Measurements from ENCODE around the gene DAND5.
A peak's percentile ranks its signal among the peaks of the same experiment; 100 is the strongest.

DAND5 gene

DNA sequence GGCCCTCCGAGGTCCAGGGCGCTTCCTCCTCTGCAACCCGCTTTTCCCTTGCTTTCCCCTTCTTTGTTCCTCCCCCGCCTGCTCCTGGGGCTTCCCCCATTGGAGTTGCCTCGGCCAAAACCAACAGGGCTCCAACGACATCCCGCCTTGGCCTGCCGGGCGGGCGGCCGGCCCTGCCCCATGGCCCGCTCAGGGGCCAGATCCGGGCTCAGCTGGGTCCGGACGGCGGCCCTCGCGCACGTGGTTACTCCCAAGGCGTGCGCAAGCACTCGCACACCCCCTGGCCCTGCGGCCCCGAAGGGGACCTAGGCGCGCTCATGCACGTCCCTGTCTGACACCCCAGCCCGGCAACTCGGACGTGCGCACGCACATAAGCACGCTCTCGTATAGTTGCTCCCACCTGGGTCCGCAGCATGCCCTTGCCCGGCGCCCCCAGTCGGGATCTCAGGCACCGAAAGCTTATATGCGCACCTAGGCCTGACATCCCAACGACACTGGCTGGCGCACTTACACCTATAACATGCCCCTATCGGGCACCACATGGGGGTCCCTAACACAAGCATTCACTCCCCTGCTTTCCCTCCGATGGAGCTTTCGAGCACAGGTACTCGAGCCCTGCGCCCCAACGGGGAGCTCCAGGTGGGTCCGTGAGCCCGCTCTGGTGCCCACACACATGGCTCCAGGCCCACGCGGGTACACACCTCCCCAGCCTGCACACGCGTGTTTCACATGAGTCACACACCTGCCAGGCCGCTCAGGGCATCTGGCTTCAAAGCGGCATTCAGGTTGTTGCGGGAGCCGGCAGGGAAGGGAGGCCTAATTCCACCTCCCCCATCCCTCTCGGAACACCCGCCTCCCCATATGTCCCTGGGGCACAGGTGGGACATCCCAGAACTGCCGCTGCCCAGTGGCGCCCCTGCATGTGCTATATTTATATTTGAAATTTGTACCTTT is 40.9 kb downstream of the DAND5 start:
- DNase-seq = peak in 2 of 4 experiments; percentile 18 to 41

- no peak for DNase-seq
These were observed 41.7 kb downstream of the DAND5 start for GRCh38 chr19:13010992-13011652.

GRCh38 chr19:13011653-13012389 is 42.4 kb downstream of the DAND5 start:
- peak in 1 of 4 experiments; percentile 34 for DNase-seq

- no peak for DNase-seq
These were observed 43.0 kb downstream of the DAND5 start for GRCh38 chr19:13012390-13012689.

GRCh38 chr19:13012690-13013608 is 43.6 kb downstream of the DAND5 start:
- DNase-seq = peak; percentile 38 to 63 (median 56)

- no peak for DNase-seq
These were observed 44.3 kb downstream of the DAND5 start for GRCh38 chr19:13013649-13014048.

- peak in 2 of 4 experiments; percentile 38 to 46 for DNase-seq
These were observed 44.9 kb downstream of the DAND5 start for GRCh38 chr19:13014101-13014920.

- no peak for DNase-seq
These were observed 45.5 kb downstream of the DAND5 start for GRCh38 chr19:13014921-13015280.

- DNase-seq = no peak
These were observed 46.2 kb downstream of the DAND5 start for GRCh38 chr19:13015361-13016223.

DNA sequence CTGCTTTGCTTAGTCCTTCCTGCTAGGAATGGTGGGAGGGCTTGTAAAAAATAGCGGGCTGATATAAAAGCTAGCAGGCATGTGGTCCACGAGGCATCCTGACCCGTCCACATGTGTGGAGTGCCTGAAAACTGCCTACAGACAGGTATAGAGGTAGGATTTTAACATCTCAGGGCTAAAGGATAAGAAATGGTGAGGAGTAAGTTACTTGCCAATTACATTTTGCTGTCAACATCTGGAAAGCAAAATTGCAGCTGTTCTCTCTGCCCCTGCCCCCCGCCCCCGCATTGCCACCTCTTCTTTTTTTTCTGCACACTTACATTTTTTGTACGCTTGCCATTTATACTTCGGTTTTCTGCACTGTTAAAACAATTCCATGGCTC is 46.9 kb downstream of the DAND5 start:
- no peak for DNase-seq

DNA sequence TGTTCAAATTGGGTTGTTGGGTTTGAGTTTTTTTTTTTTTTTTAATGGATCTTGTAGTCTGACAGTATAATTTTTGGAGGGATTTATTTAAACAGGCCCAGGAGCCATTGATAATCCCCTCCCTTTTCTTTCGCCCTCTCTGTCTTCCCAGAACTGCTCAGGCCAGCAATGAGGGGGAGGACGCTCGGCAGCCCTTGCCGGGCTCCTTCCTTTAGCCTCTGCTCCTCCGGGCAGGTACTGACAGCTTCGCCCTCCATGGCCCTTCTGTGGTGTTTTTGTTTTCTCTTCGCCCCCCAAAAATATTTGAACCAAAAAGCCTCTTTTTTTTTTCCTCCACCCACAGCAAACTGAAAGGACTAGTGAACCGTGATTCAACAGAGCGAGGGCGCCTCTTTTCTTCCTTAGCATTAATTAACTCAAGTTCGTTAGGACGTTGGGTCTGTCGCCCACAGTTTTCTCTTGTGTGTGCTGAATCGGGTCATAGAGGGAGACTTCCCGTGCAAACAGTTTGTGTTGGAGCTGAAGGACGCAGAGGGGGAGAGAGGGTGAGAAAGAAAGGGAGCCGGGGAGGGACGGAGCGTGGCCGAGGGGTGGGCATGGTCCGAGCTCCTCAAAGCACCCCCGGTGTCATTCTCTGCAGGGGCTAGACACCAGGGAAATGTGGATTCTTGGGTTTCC is 47.4 kb downstream of the DAND5 start:
- DNase-seq = no peak

GRCh38 chr19:13017306-13018034 is 48.1 kb downstream of the DAND5 start:
- no peak for DNase-seq

- no peak for DNase-seq
These were observed 48.9 kb downstream of the DAND5 start for GRCh38 chr19:13018035-13018914.

DNA sequence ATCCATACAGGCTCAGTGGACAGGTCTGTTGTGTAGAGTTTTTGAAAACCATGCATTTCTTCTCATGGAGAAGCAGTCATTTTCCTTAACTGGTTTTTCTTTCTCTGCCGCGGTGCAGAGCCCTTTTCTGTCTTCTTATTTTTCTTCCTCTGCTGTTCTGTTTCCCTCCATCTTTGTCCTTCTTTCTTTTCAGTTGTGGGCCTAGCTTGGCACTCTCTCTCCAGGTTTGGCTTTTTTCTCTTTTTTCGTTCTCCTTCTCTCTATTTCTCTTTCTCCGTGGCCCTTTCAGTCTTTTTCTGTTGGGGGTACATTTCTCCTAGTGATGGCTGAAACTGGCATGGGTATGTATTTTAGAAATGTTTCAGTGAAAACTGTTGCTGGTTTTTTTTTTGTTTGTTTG is 50.0 kb downstream of the DAND5 start:
- DNase-seq = no peak

- DNase-seq = no peak
These were observed 50.6 kb downstream of the DAND5 start for GRCh38 chr19:13020002-13020414.

DNA sequence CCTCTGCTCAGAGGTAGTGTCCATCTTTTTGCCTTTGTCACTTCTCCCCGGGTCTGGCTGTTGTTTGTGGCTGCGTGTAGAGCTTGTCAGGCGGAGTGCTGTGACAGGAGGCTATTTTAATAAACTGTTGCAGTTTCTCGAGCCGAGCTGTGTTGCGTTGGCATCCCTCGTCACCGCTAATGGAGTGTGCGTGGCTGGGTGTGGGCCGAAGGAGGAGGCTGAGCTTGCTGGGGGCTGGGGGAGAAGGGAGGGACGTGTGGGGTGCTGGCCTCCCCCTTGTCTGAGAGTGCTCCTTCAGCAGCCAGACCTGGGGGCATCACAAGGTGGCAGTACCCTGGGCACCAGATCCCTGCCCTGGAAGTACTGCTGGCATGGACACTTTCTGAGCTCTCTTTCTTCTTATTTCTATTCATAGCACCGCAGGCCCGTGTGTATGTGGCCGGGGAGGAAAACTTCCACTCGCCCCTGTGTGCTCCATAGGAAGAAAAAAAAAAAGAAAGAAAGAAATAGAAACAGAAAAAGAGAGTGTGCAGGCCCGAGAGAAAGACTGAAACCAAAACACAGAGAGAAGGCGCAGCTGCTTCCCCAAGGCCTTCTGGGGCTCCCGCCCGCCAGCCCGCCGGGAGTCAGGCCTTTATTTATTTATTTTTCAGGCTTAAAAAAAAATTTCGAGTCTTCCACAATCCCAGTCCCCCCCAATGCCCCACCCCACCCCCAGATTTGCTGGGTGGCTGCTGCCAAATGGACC is 52.9 kb downstream of the DAND5 start:
- peak in 2 of 4 experiments; percentile 32 to 45 for DNase-seq
